Tibial nerve (tissue), 4 donors: Measurements from ENCODE around the gene RAB6D. TPM values are rescaled to one million over a fixed set of nuclear protein-coding genes. Genes with fewer than 3 reads are reported as not detected.
"Not testable (repeated sequence)": the region's sequence is repeated elsewhere in the genome, so short reads cannot be mapped to it uniquely, and the experiment has no call there.

Experiments
- DNase-seq, 2 donors: peaks; one replicate each; pipeline ENCODE4 v3.0.0-alpha.2; 2019; ENCODE audit warnings: low spot score in 2 of 2
- H3K27ac ChIP-seq, 4 donors: fragments of 200-600 bp; sonication (generic) in 3 of 4; one replicate each; pipeline ENCODE4 v1.5.1; 2017 to 2019; ENCODE audit warnings: mild to moderate bottlenecking in 1 of 4
- H3K27me3 ChIP-seq, 2 donors: fragments of 200-600 bp; sonication (generic) in 1 of 2; one replicate each; pipeline versions ENCODE4 v1.5.1 to v1.6.0; 2017 to 2019
- H3K36me3 ChIP-seq, 3 donors: fragments of 200-600 bp; sonication (generic); one replicate each; pipeline ENCODE4 v1.5.1; 2018 to 2019
- H3K4me1 ChIP-seq, 4 donors: fragments of 200-600 bp; sonication (generic) in 3 of 4; one replicate each; pipeline ENCODE4 v1.5.1; 2017 to 2019
- H3K4me3 ChIP-seq, 4 donors: fragments of 200-600 bp; sonication (generic) in 3 of 4; one replicate each; pipeline ENCODE4 v1.5.1; 2017 to 2019; ENCODE audit warnings: mild to moderate bottlenecking in 1 of 4, moderate library complexity in 1 of 4
- H3K9me3 ChIP-seq, 4 donors: fragments of 200-600 bp; sonication (generic) in 3 of 4; one replicate each; pipeline ENCODE4 v1.5.1; 2017 to 2019
- POLR2A ChIP-seq, 2 donors: fragments of 450-650 bp; IDR thresholded peaks; one replicate each; pipeline ENCODE4 v1.6.1; 2017; ENCODE audit warnings: antibody characterized with exemption in 2 of 2, mild to moderate bottlenecking in 2 of 2, moderate library complexity in 2 of 2
- WGBS, 2 donors: methylation state at CpG; one replicate each; pipeline ENCODE4 v1.1.5; 2018; 5-methylcytosine and 5-hydroxymethylcytosine counted together
- total RNA-seq, 4 donors: library from RNA; depleted of rRNA; stranded (reverse); fragments of >200 nt; gene quantifications; one replicate each; pipeline ENCODE4 v1.1.0, GENCODE V29; 2016

The RAB6D gene
- total RNA-seq, 4 donors from 2014 or later = not detected

DNA sequence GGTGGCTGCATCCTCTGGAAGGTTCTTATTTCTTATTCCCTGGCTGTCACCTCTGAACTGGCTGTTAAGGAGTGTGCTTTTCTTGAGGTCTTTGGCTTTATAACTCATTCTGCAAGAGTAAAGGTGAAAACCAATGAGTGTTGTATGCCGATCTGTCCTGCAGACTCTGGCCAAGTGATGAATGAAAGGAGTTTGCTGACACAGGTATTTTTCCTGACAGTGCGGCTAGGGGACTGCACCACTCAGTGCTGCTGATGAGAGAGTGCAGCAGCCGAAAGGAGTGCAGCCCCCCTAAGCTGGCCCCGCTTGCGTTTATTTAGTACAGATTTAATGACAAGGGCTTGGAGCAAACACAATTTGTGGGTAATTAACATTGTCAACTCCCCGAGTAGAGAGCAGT lies 41.8 kb downstream of the RAB6D start:
- H3K4me3 ChIP-seq = no peak overlapping the region
- H3K4me1 ChIP-seq = no peaks in the 10 kb centered on the region
- 68 to 87% methylated on average over 6 of the region's 6 CpGs for WGBS, 2 donors
- H3K36me3 ChIP-seq = no peaks in the 10 kb centered on the region
- H3K27me3 ChIP-seq = no peaks in the 10 kb centered on the region
- peaks cover 0 to 9% (median 0%) of the 10 kb centered on the region in 4 donors for H3K9me3 ChIP-seq
- TF ChIP-seq POLR2A (IDR thresholded peaks at IDR 0.05) = no peak
- no peak overlapping the region for H3K27ac ChIP-seq
- no peak for DNase-seq

DNA sequence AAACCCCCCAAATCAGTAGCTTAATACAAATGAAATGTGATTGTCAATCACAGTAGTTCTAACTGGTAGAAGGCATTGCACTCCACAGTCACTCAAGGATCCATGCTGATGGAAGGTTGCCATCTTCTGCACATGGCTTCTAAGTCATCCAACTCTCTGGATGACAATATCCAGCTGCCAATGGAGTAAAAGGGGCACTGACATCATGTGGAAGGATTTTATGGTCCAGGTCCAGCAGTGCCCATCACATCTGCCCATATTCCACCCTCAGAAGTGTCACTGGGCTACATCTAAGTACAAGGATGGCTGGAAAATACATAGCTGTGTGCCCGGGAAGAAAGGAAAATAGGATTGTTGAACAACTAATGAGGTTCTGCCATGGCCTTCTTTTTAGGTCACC lies 42.6 kb downstream of the RAB6D start:
- not testable (repeated sequence) for H3K4me1 ChIP-seq, H3K9me3 ChIP-seq, H3K27ac ChIP-seq, H3K36me3 ChIP-seq, DNase-seq, H3K27me3 ChIP-seq, H3K4me3 ChIP-seq
- WGBS, 2 donors = 85 to 100% methylated on average over 1 of the region's 1 CpG

DNA sequence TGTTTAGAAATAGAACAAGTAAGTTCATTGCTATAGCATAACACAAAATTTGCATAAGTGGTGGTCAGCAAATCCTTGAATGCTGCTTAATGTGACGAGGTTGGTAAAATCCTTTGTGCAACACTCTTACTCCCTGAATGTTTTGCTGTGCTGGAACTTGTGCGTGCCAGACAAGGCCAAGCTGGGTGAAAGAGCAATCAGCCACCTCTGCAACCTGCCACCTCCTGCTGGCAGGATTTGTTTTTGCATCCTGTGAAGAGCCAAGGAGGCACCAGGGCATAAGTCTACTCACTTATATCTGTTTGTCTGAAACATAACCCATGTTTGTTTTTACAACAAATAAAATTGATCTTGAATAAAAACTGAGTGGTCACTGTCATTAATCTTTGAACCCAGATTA lies 53.0 kb downstream of the RAB6D start:
- H3K27ac ChIP-seq, H3K27me3 ChIP-seq, H3K36me3 ChIP-seq, DNase-seq, H3K4me1 ChIP-seq, H3K9me3 ChIP-seq, H3K4me3 ChIP-seq: not testable (repeated sequence)
- 56 to 61% methylated on average over 2 of the region's 2 CpGs for WGBS, 2 donors

Other genes with a start within 250 kb of the RAB6D start
- not detected for gene POTEE, start 154.6 kb downstream of the RAB6D start, total RNA-seq
- gene TUBA3D, start 112.0 kb upstream of the RAB6D start, total RNA-seq = not detected
- 100 to 1,000 TPM in 3 of 4 donors, 10 to 100 TPM in 1; 73.5 to 143 (median 114) TPM for gene MZT2A, start 128.2 kb upstream of the RAB6D start, total RNA-seq
- 10 to 100 TPM; 19.5 to 50.2 (median 34.1) TPM for gene CCDC74A, start 163.7 kb upstream of the RAB6D start, total RNA-seq